Lower lobe of right lung (tissue), 2 donors: ENCODE data around the gene CD93. TPM values are rescaled to one million over a fixed set of nuclear protein-coding genes. Genes with fewer than 3 reads are reported as not detected.

ENCODE experiments used
- ATAC-seq, 2 donors: fragments of 200-7000 bp; cut with Tn5 transposase; one replicate each; pipeline ENCODE4 v1.9.1; 2020 to 2022; ENCODE audit warnings: mild to moderate bottlenecking in 2 of 2, moderate library complexity in 2 of 2
- DNase-seq: peaks from one replicate; pipeline ENCODE4 v3.0.0-alpha.2; 2020
- H3K27ac ChIP-seq: fragments of 200-600 bp; one replicate; pipeline ENCODE4 v1.8.0; 2022
- H3K27me3 ChIP-seq: fragments of 200-600 bp; one replicate; pipeline ENCODE4 v1.8.0; 2022; ENCODE audit warnings: low read depth
- H3K36me3 ChIP-seq: fragments of 200-600 bp; one replicate; pipeline ENCODE4 v1.8.0; 2022; ENCODE audit warnings: mild to moderate bottlenecking
- H3K4me1 ChIP-seq: fragments of 200-600 bp; one replicate; pipeline ENCODE4 v1.8.0; 2022
- H3K4me3 ChIP-seq: fragments of 200-600 bp; one replicate; pipeline ENCODE4 v1.8.0; 2022; ENCODE audit warnings: mild to moderate bottlenecking
- H3K9me3 ChIP-seq: fragments of 200-600 bp; one replicate; pipeline ENCODE4 v1.8.0; 2022
- intact Hi-C: fragments of 100-400 bp; cut with DNase I; formaldehyde crosslinking; loops from one replicate; pipeline ENCODE4 v1.11.0; 2022
- total RNA-seq: library from RNA; stranded (reverse); fragmentation: NEBNext Ultra II Directional; extraction: Animal tissue kit (Norgen Biotek cat#: 25700); gene quantifications from one replicate; pipeline ENCODE4 v1.2.1, GENCODE V29; 2021
- TF ChIP-seq, protein P1 (sequence below): fragments of 200-600 bp; IDR thresholded peaks from one replicate; pipeline ENCODE4 v1.8.0; 2022; ENCODE audit warnings: antibody characterized with exemption, mild to moderate bottlenecking
- donor health status: DM: no; HTN: yes; CAD: no; lungs with severe emphysema.

CD93 gene
- total RNA-seq, 1 donor from 2014 or later: 99.7 TPM

DNA sequence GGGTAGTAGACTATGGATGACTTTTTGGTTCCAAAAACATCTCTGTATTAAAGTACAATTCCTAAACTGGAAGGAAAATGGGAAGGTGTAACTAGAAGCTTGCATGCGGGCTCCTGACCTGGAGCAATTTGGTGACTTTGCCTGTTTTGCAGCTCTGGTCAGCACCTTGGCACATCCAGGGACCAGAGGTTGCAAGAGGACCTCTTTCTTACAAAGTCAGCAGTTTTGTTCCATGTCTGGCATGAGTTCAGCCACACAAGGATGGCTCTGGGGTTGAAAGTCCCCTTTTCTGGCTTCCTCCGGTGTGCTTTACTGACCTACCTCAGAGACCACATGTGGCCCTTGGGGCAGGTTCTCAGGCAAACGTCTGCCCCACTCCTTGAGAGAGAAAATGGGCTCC, 22.7 kb upstream of the CD93 start:
- H3K9me3 ChIP-seq: no peaks in the 10 kb centered on the region
- DNase-seq (no peak), ATAC-seq (no peak)
- H3K4me1 ChIP-seq: peaks cover 41% of the 10 kb centered on the region
- H3K36me3 ChIP-seq: no peaks in the 10 kb centered on the region
- H3K27me3 ChIP-seq: no peaks in the 10 kb centered on the region
- no peak overlapping the region for H3K27ac ChIP-seq
- TF ChIP-seq, protein P1, sequence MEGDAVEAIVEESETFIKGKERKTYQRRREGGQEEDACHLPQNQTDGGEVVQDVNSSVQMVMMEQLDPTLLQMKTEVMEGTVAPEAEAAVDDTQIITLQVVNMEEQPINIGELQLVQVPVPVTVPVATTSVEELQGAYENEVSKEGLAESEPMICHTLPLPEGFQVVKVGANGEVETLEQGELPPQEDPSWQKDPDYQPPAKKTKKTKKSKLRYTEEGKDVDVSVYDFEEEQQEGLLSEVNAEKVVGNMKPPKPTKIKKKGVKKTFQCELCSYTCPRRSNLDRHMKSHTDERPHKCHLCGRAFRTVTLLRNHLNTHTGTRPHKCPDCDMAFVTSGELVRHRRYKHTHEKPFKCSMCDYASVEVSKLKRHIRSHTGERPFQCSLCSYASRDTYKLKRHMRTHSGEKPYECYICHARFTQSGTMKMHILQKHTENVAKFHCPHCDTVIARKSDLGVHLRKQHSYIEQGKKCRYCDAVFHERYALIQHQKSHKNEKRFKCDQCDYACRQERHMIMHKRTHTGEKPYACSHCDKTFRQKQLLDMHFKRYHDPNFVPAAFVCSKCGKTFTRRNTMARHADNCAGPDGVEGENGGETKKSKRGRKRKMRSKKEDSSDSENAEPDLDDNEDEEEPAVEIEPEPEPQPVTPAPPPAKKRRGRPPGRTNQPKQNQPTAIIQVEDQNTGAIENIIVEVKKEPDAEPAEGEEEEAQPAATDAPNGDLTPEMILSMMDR: no peak
- no peak overlapping the region for H3K4me3 ChIP-seq
- intact Hi-C loops: no loop called here

- TF ChIP-seq, protein P1: no peak
- Histone ChIP-seq H3K9me3 (no peaks in the 10 kb centered on the region), H3K4me3 (no peak overlapping the region), H3K27me3 (no peaks in the 10 kb centered on the region), H3K36me3 (no peaks in the 10 kb centered on the region), H3K4me1 (peaks cover 47% of the 10 kb centered on the region), H3K27ac (peak overlapping the region; percentile 65)
- ATAC-seq (no peak), DNase-seq (no peak)
- intact Hi-C loops: no loop called here
These were observed 21.3 kb upstream of the CD93 start for GRCh38 chr20:23107466-23107865.

GRCh38 chr20:23106271-23106851, 20.2 kb upstream of the CD93 start:
- TF ChIP-seq, protein P1: peak; percentile 40
- peak overlapping the region; percentile 65 for H3K27ac ChIP-seq
- intact Hi-C loops: no loop called here
- DNase-seq (no peak), ATAC-seq (peak; percentile 74 to 78)
- H3K4me1 ChIP-seq: peaks cover 51% of the 10 kb centered on the region
- no peaks in the 10 kb centered on the region for H3K36me3 ChIP-seq
- H3K27me3 ChIP-seq: no peaks in the 10 kb centered on the region
- H3K4me3 ChIP-seq: no peak overlapping the region
- no peaks in the 10 kb centered on the region for H3K9me3 ChIP-seq

DNA sequence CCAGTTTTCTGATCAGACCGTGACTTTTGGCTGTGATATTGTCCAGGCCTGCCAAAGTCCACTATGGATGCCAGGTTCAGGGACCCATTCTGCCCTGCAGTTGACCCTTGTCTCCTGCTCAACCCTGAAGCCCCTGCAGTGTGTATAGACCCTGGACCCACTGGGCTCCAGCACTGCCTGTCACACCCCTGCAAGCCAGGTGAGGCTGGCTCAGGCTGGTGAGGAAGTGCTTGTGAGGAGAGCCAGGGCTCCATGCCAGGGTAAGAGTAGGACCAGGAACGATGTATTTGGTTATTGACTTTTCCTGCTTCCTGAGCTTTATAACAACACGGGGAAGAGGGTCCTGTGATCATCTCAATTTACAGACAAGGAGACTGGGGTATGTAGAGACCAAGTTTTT, 19.1 kb upstream of the CD93 start:
- H3K27ac ChIP-seq: peak overlapping the region; percentile 65
- no peaks in the 10 kb centered on the region for H3K36me3 ChIP-seq
- DNase-seq (no peak), ATAC-seq (peak; percentile 34)
- H3K4me3 ChIP-seq: no peak overlapping the region
- peaks cover 51% of the 10 kb centered on the region for H3K4me1 ChIP-seq
- H3K9me3 ChIP-seq: no peaks in the 10 kb centered on the region
- no peaks in the 10 kb centered on the region for H3K27me3 ChIP-seq
- TF ChIP-seq, protein P1: no peak
- intact Hi-C loops: no loop called here

GRCh38 chr20:23103284-23104018, 17.3 kb upstream of the CD93 start:
- DNase-seq: no peak
- Histone ChIP-seq H3K36me3 (no peaks in the 10 kb centered on the region), H3K4me3 (no peak overlapping the region), H3K9me3 (no peaks in the 10 kb centered on the region), H3K27ac (peak overlapping the region; percentile 44), H3K4me1 (peaks cover 51% of the 10 kb centered on the region), H3K27me3 (no peaks in the 10 kb centered on the region)
- intact Hi-C loops: no loop called here
- TF ChIP-seq, protein P1: no peak
- ATAC-seq: no peak
